ENCODE data around the gene SLC37A3. TPM values are rescaled to one million over a fixed set of nuclear protein-coding genes. Genes with fewer than 3 reads are reported as not detected.

SLC37A3 gene
- total and polyA plus RNA-seq, 4 donors = 7.3 to 30.8 (median 10.6) TPM

DNA sequence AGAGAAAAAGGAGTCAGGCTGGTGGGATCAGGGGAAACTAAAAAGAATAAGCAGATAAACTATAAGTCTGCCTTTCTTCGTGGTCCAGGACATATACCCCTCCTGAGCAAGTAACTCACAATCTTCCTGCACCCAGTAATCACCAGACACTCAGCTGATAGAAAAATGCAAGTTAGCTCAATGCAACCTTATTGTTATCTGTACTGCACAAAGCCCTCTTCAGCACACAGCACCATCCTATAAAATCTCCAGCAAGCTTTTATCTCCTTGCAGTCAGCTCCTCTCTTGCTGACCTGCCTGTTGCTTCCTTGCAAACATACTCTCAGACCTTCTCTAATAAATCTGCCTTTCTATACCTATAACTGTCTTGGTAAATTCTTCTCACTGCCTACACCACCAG lies 6.7 kb downstream of the SLC37A3 start:
- no peak for TF ChIP-seq CTCF (IDR thresholded peaks at IDR 0.05; ENCODE audit: low read depth, low read length, missing input control)
- no peak for TF ChIP-seq FOXA1 (IDR thresholded peaks at IDR 0.05)
- no peak for TF ChIP-seq HNF4A (conservative IDR thresholded peaks at IDR 0.05)
- no peak for TF ChIP-seq RAD21 (IDR thresholded peaks at IDR 0.05)
- TF ChIP-seq, protein P1, sequence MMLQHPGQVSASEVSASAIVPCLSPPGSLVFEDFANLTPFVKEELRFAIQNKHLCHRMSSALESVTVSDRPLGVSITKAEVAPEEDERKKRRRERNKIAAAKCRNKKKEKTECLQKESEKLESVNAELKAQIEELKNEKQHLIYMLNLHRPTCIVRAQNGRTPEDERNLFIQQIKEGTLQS (IDR thresholded peaks at IDR 0.05) = no peak
- TF ChIP-seq FOXA2 (IDR thresholded peaks at IDR 0.05) = no peak
- TF ChIP-seq GABPA (IDR thresholded peaks at IDR 0.05 in 1 of 2, conservative IDR thresholded peaks at IDR 0.05 in 1 of 2) = no peak
- TF ChIP-seq, protein P2, sequence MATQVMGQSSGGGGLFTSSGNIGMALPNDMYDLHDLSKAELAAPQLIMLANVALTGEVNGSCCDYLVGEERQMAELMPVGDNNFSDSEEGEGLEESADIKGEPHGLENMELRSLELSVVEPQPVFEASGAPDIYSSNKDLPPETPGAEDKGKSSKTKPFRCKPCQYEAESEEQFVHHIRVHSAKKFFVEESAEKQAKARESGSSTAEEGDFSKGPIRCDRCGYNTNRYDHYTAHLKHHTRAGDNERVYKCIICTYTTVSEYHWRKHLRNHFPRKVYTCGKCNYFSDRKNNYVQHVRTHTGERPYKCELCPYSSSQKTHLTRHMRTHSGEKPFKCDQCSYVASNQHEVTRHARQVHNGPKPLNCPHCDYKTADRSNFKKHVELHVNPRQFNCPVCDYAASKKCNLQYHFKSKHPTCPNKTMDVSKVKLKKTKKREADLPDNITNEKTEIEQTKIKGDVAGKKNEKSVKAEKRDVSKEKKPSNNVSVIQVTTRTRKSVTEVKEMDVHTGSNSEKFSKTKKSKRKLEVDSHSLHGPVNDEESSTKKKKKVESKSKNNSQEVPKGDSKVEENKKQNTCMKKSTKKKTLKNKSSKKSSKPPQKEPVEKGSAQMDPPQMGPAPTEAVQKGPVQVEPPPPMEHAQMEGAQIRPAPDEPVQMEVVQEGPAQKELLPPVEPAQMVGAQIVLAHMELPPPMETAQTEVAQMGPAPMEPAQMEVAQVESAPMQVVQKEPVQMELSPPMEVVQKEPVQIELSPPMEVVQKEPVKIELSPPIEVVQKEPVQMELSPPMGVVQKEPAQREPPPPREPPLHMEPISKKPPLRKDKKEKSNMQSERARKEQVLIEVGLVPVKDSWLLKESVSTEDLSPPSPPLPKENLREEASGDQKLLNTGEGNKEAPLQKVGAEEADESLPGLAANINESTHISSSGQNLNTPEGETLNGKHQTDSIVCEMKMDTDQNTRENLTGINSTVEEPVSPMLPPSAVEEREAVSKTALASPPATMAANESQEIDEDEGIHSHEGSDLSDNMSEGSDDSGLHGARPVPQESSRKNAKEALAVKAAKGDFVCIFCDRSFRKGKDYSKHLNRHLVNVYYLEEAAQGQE (IDR thresholded peaks at IDR 0.05) = no peak
- no peak for TF ChIP-seq YY1 (IDR thresholded peaks at IDR 0.05)
- no peak for TF ChIP-seq HNF4G (IDR thresholded peaks at IDR 0.05)
- no peak for TF ChIP-seq TAF1 (conservative IDR thresholded peaks at IDR 0.05)
- no peak for TF ChIP-seq RXRA (IDR thresholded peaks at IDR 0.05)
- TF ChIP-seq ZBTB33 (IDR thresholded peaks at IDR 0.05) = no peak
- TF ChIP-seq, protein P3, sequence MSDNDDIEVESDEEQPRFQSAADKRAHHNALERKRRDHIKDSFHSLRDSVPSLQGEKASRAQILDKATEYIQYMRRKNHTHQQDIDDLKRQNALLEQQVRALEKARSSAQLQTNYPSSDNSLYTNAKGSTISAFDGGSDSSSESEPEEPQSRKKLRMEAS (IDR thresholded peaks at IDR 0.05) = no peak
- TF ChIP-seq EGR1 (IDR thresholded peaks at IDR 0.05; ENCODE audit: low read depth in 2 of 2) = no peak
- no peak for TF ChIP-seq JUND (IDR thresholded peaks at IDR 0.05)
- TF ChIP-seq NR2F2 (IDR thresholded peaks at IDR 0.05) = no peak
- TF ChIP-seq SP1 (IDR thresholded peaks at IDR 0.05) = no peak
- no peaks in the 10 kb centered on the region for H3K4me1 ChIP-seq (ENCODE audit: control insufficient read depth in 4 of 4, insufficient read depth in 4 of 4, low read length in 3 of 4)
- no peak overlapping the region for H3K9ac ChIP-seq (ENCODE audit: low read depth in 1 of 2, low read length in 2 of 2)
- 80% methylated on average over 1 of the region's 1 CpG for WGBS
- no peak overlapping the region for H3K4me3 ChIP-seq (ENCODE audit: low read depth in 1 of 3, low read length in 3 of 3)
- H3K9me3 ChIP-seq (ENCODE audit: control insufficient read depth in 4 of 4, low read length in 3 of 4) = no peaks in the 10 kb centered on the region
- no peak overlapping the region for H3K27ac ChIP-seq (ENCODE audit: low read depth in 1 of 2, low read length in 2 of 2)
- no peaks in the 10 kb centered on the region for H3K36me3 ChIP-seq (ENCODE audit: control insufficient read depth in 4 of 4, insufficient read depth in 3 of 4, low read depth in 1 of 4, low read length in 3 of 4)
- H3K27me3 ChIP-seq (ENCODE audit: control insufficient read depth in 4 of 4, insufficient read depth in 4 of 4, low read length in 3 of 4) = no peaks in the 10 kb centered on the region
- no peak for DNase-seq (ENCODE audit: low spot score)
